H1 (cell line): ENCODE data around the gene ASXL2. TPM values are rescaled to one million over a fixed set of nuclear protein-coding genes. Genes with fewer than 3 reads are reported as not detected.

Source experiments
- CTCF ChIA-PET: fragments of 300-600 bp; sonication (Branson Sonifier 250); formaldehyde crosslinking; loops from one replicate; lab custom pipeline; 2021; ENCODE audit not compliant: partially characterized antibody; lab: Charles Lee
- POLR2A ChIA-PET: fragments of 300-600 bp; sonication (Branson Sonifier 250); formaldehyde crosslinking; loops from one replicate; lab custom pipeline; 2021; ENCODE audit warnings: inconsistent platforms; ENCODE audit not compliant: partially characterized antibody; lab: Charles Lee
- DNase-seq, 2 experiments: peaks; one replicate each; pipeline versions ENCODE4 v3.0.0 to v3.0.0-alpha.2; 2010 to 2022; ENCODE audit warnings: low spot score in 2 of 2, low read depth in 1 of 2, mixed read lengths in 1 of 2
- FAIRE-seq: peaks from 2 replicates; lab custom pipeline; 2011; peaks lifted over from hg19 to GRCh38; lab: Jason Lieb, UNC
- H2AFZ ChIP-seq: 2 replicates; pipeline ENCODE4 v1.8.1; 2012; ENCODE audit warnings: low read length, inconsistent platforms
- H2AK5ac ChIP-seq: 2 replicates; pipeline ENCODE4 v1.6.1; 2013; ENCODE audit warnings: low read depth, low read length
- H2BK120ac ChIP-seq: replicated peaks from 2 replicates; pipeline ENCODE3; 2013; ENCODE audit warnings: low read depth, low read length, inconsistent platforms
- H2BK12ac ChIP-seq: 2 replicates; pipeline ENCODE4 v1.6.1; 2013; ENCODE audit warnings: low read depth, low read length
- H2BK15ac ChIP-seq: 2 replicates; pipeline ENCODE4 v1.6.1; 2013; ENCODE audit warnings: low read length
- H2BK20ac ChIP-seq: 2 replicates; pipeline ENCODE4 v1.6.1; 2013; ENCODE audit warnings: low read length
- H2BK5ac ChIP-seq: 2 replicates; pipeline ENCODE4 v1.6.1; 2013; ENCODE audit warnings: low read depth, low read length
- H3K14ac ChIP-seq: 2 replicates; pipeline ENCODE4 v1.6.1; 2013; ENCODE audit warnings: inconsistent platforms; ENCODE audit not compliant: insufficient read length
- H3K18ac ChIP-seq: 2 replicates; pipeline ENCODE4 v1.6.1; 2013; ENCODE audit warnings: low read length; ENCODE audit errors: extremely low read depth
- H3K23ac ChIP-seq: 2 replicates; pipeline ENCODE4 v1.6.1; 2013; ENCODE audit warnings: inconsistent platforms; ENCODE audit not compliant: insufficient read length
- H3K23me2 ChIP-seq: 2 replicates; pipeline ENCODE4 v1.6.1; 2013; ENCODE audit warnings: low read depth, low read length
- H3K27ac ChIP-seq: 2 replicates; pipeline ENCODE4 v1.6.1; 2011; ENCODE audit warnings: low read depth, low read length, inconsistent platforms
- H3K27me3 ChIP-seq, 4 experiments: replicated peaks in 1 of 4; 1 replicate in 1 of 4; 2 replicates in 3 of 4; pipeline versions ENCODE4 v1.6.1 to v1.8.1; 2011 to 2013; ENCODE audit warnings: low read length in 3 of 4, mild to moderate bottlenecking in 3 of 4, inconsistent platforms in 2 of 4, mixed read lengths in 2 of 4, moderate library complexity in 1 of 4; ENCODE audit not compliant: control insufficient read depth in 3 of 4, insufficient read depth in 3 of 4; ENCODE audit errors: extremely low read depth in 1 of 4
- H3K36me3 ChIP-seq, 4 experiments: 2 replicates each; pipeline versions ENCODE4 v1.6.1 to v1.8.1; 2011 to 2013; ENCODE audit warnings: mild to moderate bottlenecking in 4 of 4, low read length in 3 of 4, moderate library complexity in 2 of 4, control low read depth in 1 of 4, inconsistent platforms in 1 of 4; ENCODE audit not compliant: insufficient read depth in 4 of 4, control insufficient read depth in 2 of 4
- H3K4ac ChIP-seq: replicated peaks from 2 replicates; pipeline ENCODE3; 2013; ENCODE audit warnings: low read length, low read depth, mixed read lengths, inconsistent platforms; ENCODE audit not compliant: insufficient read length
- H3K4me1 ChIP-seq, 4 experiments: replicated peaks in 1 of 4; 1 replicate in 1 of 4; 2 replicates in 3 of 4; pipeline versions ENCODE4 v1.6.1 to v1.8.1; 2011 to 2013; ENCODE audit warnings: low read length in 3 of 4, inconsistent platforms in 2 of 4, mixed read lengths in 1 of 4; ENCODE audit not compliant: insufficient read depth in 4 of 4, control insufficient read depth in 3 of 4
- H3K4me2 ChIP-seq, 2 experiments: 2 replicates each; pipeline versions ENCODE4 v1.6.1 to v1.8.1; 2011 to 2013; ENCODE audit warnings: low read depth in 2 of 2, low read length in 2 of 2, control low read depth in 1 of 2, inconsistent platforms in 1 of 2, mild to moderate bottlenecking in 1 of 2; ENCODE audit not compliant: insufficient read depth in 1 of 2
- H3K4me3 ChIP-seq, 4 experiments: fragments of 200-600, 300-600 bp in 1 of 4; sonication (generic), shearing (Covaris generic), sonication (Bioruptor Twin) in 1 of 4; 2 replicates each; pipeline versions ENCODE4 v1.5.1 to v1.8.1; 2011 to 2016; ENCODE audit warnings: low read length in 4 of 4, low read depth in 3 of 4, control low read depth in 2 of 4, inconsistent platforms in 2 of 4, mild to moderate bottlenecking in 2 of 4, mixed read lengths in 1 of 4, moderate library complexity in 1 of 4; ENCODE audit not compliant: insufficient read depth in 2 of 4; ENCODE audit errors: extremely low read depth in 1 of 4
- H3K56ac ChIP-seq: replicated peaks from 2 replicates; pipeline ENCODE3; 2013; ENCODE audit warnings: low read depth, mild to moderate bottlenecking, mixed read lengths, low read length, inconsistent platforms; ENCODE audit not compliant: insufficient read length
- H3K79me1 ChIP-seq: 2 replicates; pipeline ENCODE4 v1.6.1; 2013; ENCODE audit warnings: low read depth, low read length, control low read depth
- H3K79me2 ChIP-seq, 2 experiments: 2 replicates each; pipeline versions ENCODE4 v1.6.1 to v1.8.1; 2012 to 2013; ENCODE audit warnings: low read length in 2 of 2, mild to moderate bottlenecking in 2 of 2, inconsistent platforms in 1 of 2; ENCODE audit not compliant: insufficient read depth in 2 of 2, control insufficient read depth in 1 of 2
- H3K9ac ChIP-seq, 4 experiments: replicated peaks in 1 of 4; 1 replicate in 1 of 4; 2 replicates in 3 of 4; pipeline versions ENCODE4 v1.6.1 to v1.8.1; 2011 to 2013; ENCODE audit warnings: low read depth in 3 of 4, low read length in 3 of 4, control low read depth in 2 of 4, mild to moderate bottlenecking in 2 of 4, moderate library complexity in 2 of 4, inconsistent platforms in 1 of 4; ENCODE audit errors: extremely low read depth in 1 of 4
- H3K9me3 ChIP-seq, 2 experiments: 2 replicates each; pipeline versions ENCODE4 v1.6.1 to v1.8.1; 2012 to 2013; ENCODE audit warnings: mild to moderate bottlenecking in 2 of 2, moderate library complexity in 2 of 2, control low read depth in 1 of 2, inconsistent platforms in 1 of 2, low read depth in 1 of 2, low read length in 1 of 2, mixed read lengths in 1 of 2; ENCODE audit not compliant: insufficient read depth in 2 of 2
- H4K20me1 ChIP-seq, 2 experiments: replicated peaks in 1 of 2; 2 replicates each; pipeline versions ENCODE3 to v1.8.1; 2011 to 2013; ENCODE audit warnings: inconsistent platforms in 2 of 2, low read length in 2 of 2, mild to moderate bottlenecking in 1 of 2; ENCODE audit not compliant: insufficient read depth in 2 of 2, control insufficient read depth in 1 of 2
- H4K5ac ChIP-seq: 2 replicates; pipeline ENCODE4 v1.6.1; 2013; ENCODE audit warnings: low read length, low read depth, mixed read lengths, inconsistent platforms; ENCODE audit not compliant: insufficient read length
- H4K8ac ChIP-seq: 2 replicates; pipeline ENCODE4 v1.8.0; 2013; ENCODE audit warnings: mild to moderate bottlenecking, moderate library complexity, low read length, inconsistent platforms; ENCODE audit not compliant: insufficient read depth; ENCODE audit errors: extremely low read depth
- H4K91ac ChIP-seq: replicated peaks from 2 replicates; pipeline ENCODE3; 2013; ENCODE audit warnings: low read length, mixed read lengths, inconsistent platforms; ENCODE audit not compliant: insufficient read length
- CEBPB ChIP-seq: IDR thresholded peaks from 2 replicates; pipeline ENCODE4 v1.6.1; 2012; ENCODE audit warnings: low read depth, low read length
- CREB1 ChIP-seq: IDR thresholded peaks from 2 replicates; pipeline ENCODE4 v1.6.1; 2012; ENCODE audit warnings: inconsistent platforms
- WGBS, 2 experiments: shearing (Covaris generic) in 1 of 2; methylation state at CpG; one replicate each; pipeline versions ENCODE4 v1.1.6 to v1.1.7; 2013 to 2015; ENCODE audit warnings: low lambda C conversion rate in 2 of 2, mixed read lengths in 2 of 2, inconsistent platforms in 1 of 2, low coverage in 1 of 2, missing lambda C conversion rate in 1 of 2; ENCODE audit not compliant: insufficient replicate concordance in 2 of 2, insufficient coverage in 1 of 2, insufficient read length in 1 of 2; ENCODE audit errors: extremely low coverage in 1 of 2, missing lambda C conversion rate in 1 of 2; 5-methylcytosine and 5-hydroxymethylcytosine counted together
- polyA plus RNA-seq, 7 experiments: library from polyadenylated mRNA; depleted of rRNA in 3 of 7; stranded (reverse) in 5 of 7; unstranded in 2 of 7; fragments of >200 nt in 5 of 7; fragments of 200-250 nt in 2 of 7; gene quantifications; 1 replicate in 5 of 7; 2 replicates in 1 of 7; 4 replicates in 1 of 7; pipeline versions ENCODE4 v1.2.1 to v1.2.3, GENCODE V29; 2011 to 2013; ENCODE audit warnings: missing spikeins in 2 of 7, mixed read lengths in 2 of 7
- total RNA-seq: library from RNA; stranded (reverse); fragmentation: NEBNext Ultra II Directional; extraction: Animal tissue kit (Norgen Biotek cat#: 25700); gene quantifications from 2 replicates; pipeline ENCODE4 v1.2.1, GENCODE V29; 2021

The ASXL2 gene
- total and polyA plus RNA-seq, 2 of the 8 experiments (the other 6 are each of a cell fraction or from before 2014, with no cell fraction given): 7.2 to 41.3 TPM

GRCh38 chr2:25844089-25844488 is 34.2 kb downstream of the ASXL2 start:
- Histone ChIP-seq H3K4me1 (no peaks in the 10 kb centered on the region), H3K23me2 (no peaks in the 10 kb centered on the region; the same call in 1 of the 2 replicates), H2AFZ (no peak overlapping the region), H3K9me3 (no peaks in the 10 kb centered on the region), H2BK12ac (no peak overlapping the region), H4K91ac (no peak overlapping the region), H3K4ac (no peak overlapping the region), H3K27me3 (no peaks in the 10 kb centered on the region), H3K27ac (no peak overlapping the region), H2BK15ac (no peak overlapping the region), H3K79me1 (no peaks in the 10 kb centered on the region; the same call in 1 of the 2 replicates), H3K4me3 (no peak overlapping the region), H2BK5ac (no peak overlapping the region), H4K5ac (no peak overlapping the region), H3K9ac (no peak overlapping the region), H4K8ac (no peak overlapping the region), H3K18ac (no peak overlapping the region), H2BK120ac (no peak overlapping the region), H4K20me1 (no peaks in the 10 kb centered on the region), H2AK5ac (no peak overlapping the region), H3K79me2 (peaks cover 0 to 25% of the 10 kb centered on the region in 2 experiments; a peak in 2 of 4 replicates), H3K4me2 (no peak overlapping the region), H3K14ac (no peak overlapping the region), H3K56ac (no peak overlapping the region), H3K36me3 (peaks cover 2 to 5% (median 3%) of the 10 kb centered on the region in 4 experiments; a peak in 4 of 8 replicates), H2BK20ac (no peak overlapping the region), H3K23ac (no peak overlapping the region)
- no peak for TF ChIP-seq CEBPB
- no peak for TF ChIP-seq CREB1
- 92% methylated on average over 1 of the region's 1 CpG; no CpG with 5 or more reads in 1 of the 2 experiments for WGBS, 2 experiments
- DNase-seq (no peak), FAIRE-seq (no peak)
- ChIA-PET POLR2A (interaction anchor here (0.9 kb wide), 1 partner anchor 17 kb away, joined by 3 read pairs; no protein-coding TSS in a partner anchor), CTCF (interaction anchor here (0.8 to 11.9 kb wide), 3 partner anchors 9 to 53 kb away, joined by 3 to 85 read pairs (median 4); no protein-coding TSS in a partner anchor)
